Psoas muscle (tissue), 8 donors: ENCODE data around the gene ALOXE3. TPM values are rescaled to one million over a fixed set of nuclear protein-coding genes. Genes with fewer than 3 reads are reported as not detected.

Experiments used
- ATAC-seq, 4 donors: fragments of 200-7000 bp; cut with Tn5 transposase; one replicate each; pipeline ENCODE4 v1.9.1; 2020; ENCODE audit warnings: moderate library complexity in 3 of 4, mild to moderate bottlenecking in 2 of 4
- DNase-seq, 2 donors: peaks; one replicate each; pipeline ENCODE4 v3.0.0-alpha.2; 2020
- H3K27ac ChIP-seq: fragments of 200-600 bp; one replicate; pipeline ENCODE4 v1.8.0; 2022
- H3K27me3 ChIP-seq, 3 donors: fragments of 200-600 bp in 1 of 3; one replicate each; pipeline versions ENCODE4 v1.6.1 to v1.8.0; 2013 to 2022; ENCODE audit warnings: low read length in 2 of 3, mild to moderate bottlenecking in 2 of 3, moderate library complexity in 1 of 3; ENCODE audit not compliant: insufficient read depth in 3 of 3
- H3K36me3 ChIP-seq, 2 donors: fragments of 200-600 bp in 1 of 2; one replicate each; pipeline versions ENCODE4 v1.6.1 to v1.8.0; 2013 to 2022; ENCODE audit warnings: low read depth in 1 of 2, mild to moderate bottlenecking in 1 of 2, moderate library complexity in 1 of 2; ENCODE audit not compliant: insufficient read depth in 1 of 2
- H3K4me1 ChIP-seq: fragments of 200-600 bp; one replicate; pipeline ENCODE4 v1.8.0; 2022
- H3K4me3 ChIP-seq: fragments of 200-600 bp; one replicate; pipeline ENCODE4 v1.8.0; 2022; ENCODE audit warnings: mild to moderate bottlenecking
- H3K9me3 ChIP-seq: fragments of 200-600 bp; one replicate; pipeline ENCODE4 v1.8.0; 2022
- CTCF ChIP-seq: fragments of 200-600 bp; IDR thresholded peaks from one replicate; pipeline ENCODE4 v1.8.0; 2022; ENCODE audit warnings: antibody characterized with exemption
- WGBS, 3 donors: extraction: QIAGEN DNeasy Blood & Tissue Kit; methylation state at CpG; one replicate each; pipeline versions ENCODE4 v1.1.6 to v1.1.7; 2013; 5-methylcytosine and 5-hydroxymethylcytosine counted together
- intact Hi-C, 2 donors: fragments of 100-400 bp; cut with DNase I; formaldehyde crosslinking; loops; one replicate each; pipeline versions ENCODE4 v1.11.0 to v1.14.2; 2022
- polyA plus RNA-seq, 3 donors: library from polyadenylated mRNA; stranded (reverse); fragments of 200-250 nt; gene quantifications; one replicate each; pipeline ENCODE4 v1.2.3, GENCODE V29; 2013
- total RNA-seq, 4 donors: library from RNA; stranded (reverse); fragmentation: NEBNext Ultra II Directional in 2 of 4; extraction: Animal tissue kit (Norgen Biotek cat#: 25700) in 2 of 4; gene quantifications; one replicate each; pipeline versions ENCODE4 v1.2.1 to v1.2.4, GENCODE V29; 2021 to 2023
- donor health status: healthy with polysubstance abuse.
- donor health status: DM: no; HTN: no; CAD: no; lungs with moderate emphysema.
- donor health status: Bipolar disorder and iron deficiency.
- donor health status: healthy.
- donor health status: DM: yes; HTN: yes; CAD: no.
- donor health status: DM: no; HTN: no; CAD: no.
- donor health status: DM: no; HTN: no; CAD: no.
- donor health status: DM: yes; HTN: yes; CAD: no.

Gene ALOXE3
- total and polyA plus RNA-seq, 7 donors = 0.42 TPM; not detected in 6

DNA sequence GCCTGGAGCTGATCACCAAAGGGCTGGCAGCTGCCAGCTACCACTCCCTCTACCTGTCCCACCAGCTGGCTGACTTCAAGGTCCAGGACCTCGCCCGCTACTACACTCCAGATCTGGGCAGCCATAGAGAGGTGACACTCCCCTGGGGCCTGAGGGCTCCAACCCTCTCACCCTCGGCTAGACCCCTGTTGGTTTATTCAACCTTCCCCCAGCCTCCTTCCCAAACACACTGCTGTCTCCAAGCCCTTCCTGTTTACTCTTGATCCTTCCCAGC lies 48.8 kb downstream of the ALOXE3 start:
- H3K4me3 ChIP-seq = no peak overlapping the region
- no peaks in the 10 kb centered on the region for H3K36me3 ChIP-seq
- intact Hi-C loops = no loop called here
- DNase-seq (no peak), ATAC-seq (no peak)
- no peaks in the 10 kb centered on the region for H3K9me3 ChIP-seq
- peaks cover 0 to 37% (median 16%) of the 10 kb centered on the region in 3 donors for H3K27me3 ChIP-seq
- TF ChIP-seq CTCF = no peak
- H3K27ac ChIP-seq = no peak overlapping the region
- peaks cover 10% of the 10 kb centered on the region for H3K4me1 ChIP-seq
- WGBS, 3 donors = 83 to 91% (median 87%) methylated on average over 3 of the region's 3 CpGs

GRCh38 chr17:8068736-8069586 lies 49.4 kb downstream of the ALOXE3 start:
- Histone ChIP-seq H3K27ac (no peak overlapping the region), H3K4me1 (peaks cover 10% of the 10 kb centered on the region), H3K36me3 (no peaks in the 10 kb centered on the region), H3K9me3 (no peaks in the 10 kb centered on the region), H3K4me3 (no peak overlapping the region), H3K27me3 (peaks cover 0 to 32% (median 12%) of the 10 kb centered on the region in 3 donors)
- ATAC-seq (no peak), DNase-seq (peak in 1 of 2 donors; percentile 65)
- 72 to 75% (median 73%) methylated on average over 8 to 9 of the region's 9 CpGs for WGBS, 3 donors
- intact Hi-C loops = no loop called here
- no peak for TF ChIP-seq CTCF

- intact Hi-C loops = no loop called here
- H3K4me3 ChIP-seq = no peak overlapping the region
- peaks cover 0 to 30% (median 13%) of the 10 kb centered on the region in 3 donors for H3K27me3 ChIP-seq
- no peaks in the 10 kb centered on the region for H3K9me3 ChIP-seq
- H3K27ac ChIP-seq = no peak overlapping the region
- 50 to 66% (median 61%) methylated on average over 3 to 4 of the region's 4 CpGs for WGBS, 3 donors
- H3K4me1 ChIP-seq = peaks cover 7% of the 10 kb centered on the region
- ATAC-seq = no peak
- H3K36me3 ChIP-seq = no peaks in the 10 kb centered on the region
- DNase-seq = no peak
- TF ChIP-seq CTCF = no peak
These were observed 50.5 kb downstream of the ALOXE3 start for GRCh38 chr17:8067806-8068205.

DNA sequence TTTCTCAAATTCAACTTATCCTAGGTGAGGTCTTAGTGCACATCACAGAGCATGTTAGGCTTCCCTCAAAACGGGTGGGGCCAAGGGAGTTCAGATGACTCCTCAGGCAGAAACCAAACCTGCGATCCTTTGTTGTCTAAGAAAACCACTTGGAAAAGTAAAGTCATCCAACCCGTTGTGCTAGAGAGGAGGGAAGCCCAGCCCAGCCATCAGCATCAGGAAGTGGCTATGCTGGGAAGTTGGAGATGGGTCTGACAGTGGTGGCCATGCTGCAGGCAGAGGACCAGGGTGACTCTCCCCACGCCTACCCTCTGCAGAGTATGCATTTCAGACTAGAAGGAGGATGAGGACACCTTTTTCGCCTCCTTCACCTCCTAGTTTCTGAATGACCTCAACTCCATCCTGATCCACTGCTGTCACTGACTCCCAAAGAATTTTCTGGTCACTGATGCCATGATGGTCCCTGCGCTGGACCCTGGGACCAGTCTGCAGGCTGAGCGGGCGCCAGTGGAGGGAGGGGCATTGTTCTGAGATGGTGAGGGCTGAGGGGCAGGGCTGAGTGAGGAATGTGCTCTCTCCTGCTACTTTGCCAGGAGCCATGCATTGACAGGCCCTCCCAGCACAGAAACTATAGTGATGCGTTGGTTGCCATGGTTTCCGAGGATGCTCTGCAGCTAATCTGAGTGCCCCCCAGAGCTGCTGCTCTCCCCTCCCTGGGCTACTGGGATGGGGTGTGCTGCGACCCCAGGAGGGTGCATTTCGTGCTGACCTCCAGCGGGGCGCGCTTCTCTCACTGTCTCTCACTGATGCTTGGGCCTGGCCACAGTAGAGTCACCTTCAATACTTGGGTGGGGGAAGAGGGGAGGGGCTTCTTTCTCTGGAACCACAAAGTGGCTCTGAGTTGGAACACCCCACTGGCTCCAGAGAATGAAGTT lies 51.2 kb downstream of the ALOXE3 start:
- peaks cover 2% of the 10 kb centered on the region for H3K4me1 ChIP-seq
- H3K27me3 ChIP-seq = peaks cover 0 to 30% (median 11%) of the 10 kb centered on the region in 3 donors
- intact Hi-C loops = no loop called here
- no peak overlapping the region for H3K4me3 ChIP-seq
- H3K9me3 ChIP-seq = no peaks in the 10 kb centered on the region
- WGBS, 3 donors = 61 to 67% (median 61%) methylated on average over 15 of the region's 15 CpGs
- TF ChIP-seq CTCF = no peak
- H3K27ac ChIP-seq = no peak overlapping the region
- H3K36me3 ChIP-seq = no peaks in the 10 kb centered on the region
- ATAC-seq = no peak
- no peak for DNase-seq
